Vagina (tissue), 2 donors: ENCODE results near the gene LSP1. TPM values are rescaled to one million over a fixed set of nuclear protein-coding genes. Genes with fewer than 3 reads are reported as not detected.
"Not testable (repeated sequence)": the region's sequence is repeated elsewhere in the genome, so short reads cannot be mapped to it uniquely, and the experiment has no call there.

ENCODE experiments used
- DNase-seq, 2 donors: peaks; one replicate each; pipeline ENCODE4 v3.0.0-alpha.2; 2017; ENCODE audit errors: extremely low spot score in 2 of 2
- H3K27ac ChIP-seq: fragments of 200-600 bp; sonication (generic); one replicate; pipeline ENCODE4 v1.5.1; 2019
- H3K27me3 ChIP-seq: fragments of 200-600 bp; sonication (generic); one replicate; pipeline ENCODE4 v1.5.1; 2019
- H3K36me3 ChIP-seq, 2 donors: fragments of 200-600 bp; sonication (generic); one replicate each; pipeline ENCODE4 v1.5.1; 2017 to 2019
- H3K4me1 ChIP-seq: fragments of 200-600 bp; sonication (generic); one replicate; pipeline ENCODE4 v1.5.1; 2019
- H3K4me3 ChIP-seq, 2 donors: fragments of 200-600 bp; sonication (generic); 1 replicate in 1 of 2; 2 replicates in 1 of 2; pipeline ENCODE4 v1.5.1; 2016 to 2019
- H3K9me3 ChIP-seq: fragments of 200-600 bp; sonication (generic); one replicate; pipeline ENCODE4 v1.5.1; 2019
- CTCF ChIP-seq, 3 experiments: fragments of 450-650 bp in 2 of 3; fragments of 200-600 bp in 1 of 3; sonication (generic) in 1 of 3; IDR thresholded peaks; one replicate each; pipeline ENCODE4 v1.5.1; 2017 to 2019; ENCODE audit warnings: antibody characterized with exemption in 3 of 3, mild to moderate bottlenecking in 2 of 3, moderate library complexity in 2 of 3
- POLR2A ChIP-seq, 2 donors: fragments of 450-650 bp; IDR thresholded peaks; one replicate each; pipeline ENCODE4 v1.6.1; 2017; ENCODE audit warnings: antibody characterized with exemption in 2 of 2, mild to moderate bottlenecking in 2 of 2, moderate library complexity in 2 of 2
- POLR2AphosphoS5 ChIP-seq, 2 donors: sonication (generic); formaldehyde crosslinking; IDR thresholded peaks; one replicate each; pipeline ENCODE4 v1.9.0; 2017; ENCODE audit warnings: antibody characterized with exemption in 2 of 2, mild to moderate bottlenecking in 2 of 2, low read depth in 1 of 2; ENCODE audit not compliant: insufficient read depth in 1 of 2
- intact Hi-C: fragments of 100-400 bp; cut with DNase I; formaldehyde crosslinking; loops from one replicate; pipeline ENCODE4 v1.15.1; 2023
- total RNA-seq: library from RNA; depleted of rRNA; stranded (reverse); fragments of >200 nt; gene quantifications from one replicate; pipeline ENCODE4 v1.2.3, GENCODE V29; 2016

Gene LSP1
- 32.7 TPM for total RNA-seq

GRCh38 chr11:1852877-1853276 is at the start of gene LSP1:
LSP1 (plus strand) TSS chr11:1853084; CDS start chr11:1853145, 61 bp downstream.
- no peaks in the 10 kb centered on the region for H3K4me1 ChIP-seq
- no peaks in the 10 kb centered on the region for H3K9me3 ChIP-seq
- no peak for DNase-seq
- no peaks in the 10 kb centered on the region for H3K36me3 ChIP-seq
- no peak within 1 kb of the TSS for H3K27ac ChIP-seq
- TF ChIP-seq CTCF (IDR thresholded peaks at IDR 0.05) (no peak), POLR2A (IDR thresholded peaks at IDR 0.05) (no peak), POLR2AphosphoS5 (IDR thresholded peaks at IDR 0.05; ENCODE audit: insufficient read depth in 1 of 2, low read depth in 1 of 2) (no peak)
- H3K27me3 ChIP-seq: no peaks in the 10 kb centered on the region
- H3K4me3 ChIP-seq: peak within 1 kb of the TSS; percentile 13 to 32
- intact Hi-C loops: loop anchor here (10.0 kb wide), 1 partner anchor 1022 kb away; no protein-coding TSS in a partner anchor

GRCh38 chr11:1803246-1803645 is 49.6 kb upstream of the LSP1 start:
- no peaks in the 10 kb centered on the region for H3K36me3 ChIP-seq
- no peak overlapping the region for H3K4me3 ChIP-seq
- no peak for TF ChIP-seq POLR2A (IDR thresholded peaks at IDR 0.05)
- no peak for TF ChIP-seq CTCF (IDR thresholded peaks at IDR 0.05)
- no peak for TF ChIP-seq POLR2AphosphoS5 (IDR thresholded peaks at IDR 0.05; ENCODE audit: insufficient read depth in 1 of 2, low read depth in 1 of 2)
- no peak overlapping the region for H3K27ac ChIP-seq
- H3K27me3 ChIP-seq: no peaks in the 10 kb centered on the region
- intact Hi-C loops: no loop called here
- no peaks in the 10 kb centered on the region for H3K4me1 ChIP-seq
- no peaks in the 10 kb centered on the region for H3K9me3 ChIP-seq
- no peak for DNase-seq

GRCh38 chr11:1803835-1804519 is 48.9 kb upstream of the LSP1 start:
- H3K4me3 ChIP-seq, DNase-seq, H3K27me3 ChIP-seq, H3K36me3 ChIP-seq, H3K27ac ChIP-seq, intact Hi-C loops, H3K4me1 ChIP-seq, H3K9me3 ChIP-seq: not testable (repeated sequence)

- no peaks in the 10 kb centered on the region for H3K9me3 ChIP-seq
- no peak for TF ChIP-seq POLR2A (IDR thresholded peaks at IDR 0.05)
- no peak for TF ChIP-seq POLR2AphosphoS5 (IDR thresholded peaks at IDR 0.05; ENCODE audit: insufficient read depth in 1 of 2, low read depth in 1 of 2)
- no peak for TF ChIP-seq CTCF (IDR thresholded peaks at IDR 0.05)
- H3K27ac ChIP-seq: no peak overlapping the region
- intact Hi-C loops: no loop called here
- H3K4me3 ChIP-seq: no peak overlapping the region
- DNase-seq: no peak
- H3K4me1 ChIP-seq: no peaks in the 10 kb centered on the region
- H3K27me3 ChIP-seq: no peaks in the 10 kb centered on the region
- no peaks in the 10 kb centered on the region for H3K36me3 ChIP-seq
These were observed 47.4 kb upstream of the LSP1 start for GRCh38 chr11:1805525-1805924.

- no peaks in the 10 kb centered on the region for H3K36me3 ChIP-seq
- no peaks in the 10 kb centered on the region for H3K4me1 ChIP-seq
- no peak for TF ChIP-seq CTCF (IDR thresholded peaks at IDR 0.05)
- TF ChIP-seq POLR2A (IDR thresholded peaks at IDR 0.05): no peak
- TF ChIP-seq POLR2AphosphoS5 (IDR thresholded peaks at IDR 0.05; ENCODE audit: insufficient read depth in 1 of 2, low read depth in 1 of 2): no peak
- H3K4me3 ChIP-seq: no peak overlapping the region
- H3K9me3 ChIP-seq: no peaks in the 10 kb centered on the region
- DNase-seq: no peak
- no peaks in the 10 kb centered on the region for H3K27me3 ChIP-seq
- no peak overlapping the region for H3K27ac ChIP-seq
- intact Hi-C loops: no loop called here
These were observed 45.5 kb upstream of the LSP1 start for GRCh38 chr11:1807264-1807995.
